Activated T-helper 1 cell treated with anti-CD3 and anti-CD28 coated beads, Interleukin-2, amount 50 U/mL, for 16 hours (primary cell): ENCODE data around the gene HK2.
"Not testable (repeated sequence)": the region's sequence is repeated elsewhere in the genome, so short reads cannot be mapped to it uniquely, and the experiment has no call there.

ENCODE experiments used
- DNase-seq, 2 donors: peaks; one replicate each; pipeline ENCODE4 v3.0.0-alpha.2; 2020; ENCODE audit warnings: low read depth in 1 of 2, low spot score in 1 of 2

HK2 gene

GRCh38 chr2:74893332-74893731 is 59.4 kb downstream of the HK2 start:
- no peak for DNase-seq

- no peak for DNase-seq
These were observed 60.5 kb downstream of the HK2 start for GRCh38 chr2:74894272-74894981.

DNA sequence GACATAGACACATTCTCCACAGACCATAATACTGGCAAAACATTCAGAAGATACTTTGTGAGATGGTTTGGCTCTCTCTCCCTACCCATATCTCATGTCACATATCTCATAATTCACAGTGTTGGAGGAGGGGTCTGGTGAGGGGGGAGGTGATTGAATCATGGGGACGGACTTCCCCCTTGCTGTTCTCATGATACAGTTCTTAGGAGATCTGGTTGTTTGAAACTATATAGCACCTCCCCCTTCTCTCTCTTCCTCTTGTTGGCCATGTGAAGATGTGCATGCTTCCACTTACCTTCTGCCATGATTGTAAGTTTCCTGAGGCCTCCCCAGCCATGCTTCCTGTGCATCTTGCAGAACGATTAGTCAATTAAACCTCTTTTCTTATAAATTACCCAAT is 61.1 kb downstream of the HK2 start:
- DNase-seq, result no peak

DNA sequence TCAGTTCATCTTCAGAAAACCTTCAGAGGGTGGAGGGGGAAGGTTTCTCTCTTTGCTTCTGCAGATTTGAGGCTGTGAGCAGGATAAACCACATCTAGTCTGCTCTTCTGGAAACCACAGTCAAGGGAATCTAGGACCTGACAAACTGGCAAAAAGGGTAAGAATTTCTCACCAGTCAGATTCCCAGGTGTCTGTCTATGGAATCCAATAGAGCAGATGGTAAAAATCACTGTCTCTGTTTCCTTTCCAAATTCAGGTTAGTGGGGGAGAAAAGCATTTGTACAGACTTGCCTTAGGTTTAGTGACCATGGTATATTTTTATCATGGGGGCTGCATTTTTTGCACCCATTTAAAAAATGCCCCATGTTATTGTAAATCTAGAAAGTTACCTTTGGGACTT is 62.3 kb downstream of the HK2 start:
- no peak for DNase-seq

- DNase-seq, result not testable (repeated sequence)
These were observed 66.3 kb downstream of the HK2 start for GRCh38 chr2:74900225-74900624.

- DNase-seq, result no peak
These were observed 68.4 kb downstream of the HK2 start for GRCh38 chr2:74902281-74902860.

DNA sequence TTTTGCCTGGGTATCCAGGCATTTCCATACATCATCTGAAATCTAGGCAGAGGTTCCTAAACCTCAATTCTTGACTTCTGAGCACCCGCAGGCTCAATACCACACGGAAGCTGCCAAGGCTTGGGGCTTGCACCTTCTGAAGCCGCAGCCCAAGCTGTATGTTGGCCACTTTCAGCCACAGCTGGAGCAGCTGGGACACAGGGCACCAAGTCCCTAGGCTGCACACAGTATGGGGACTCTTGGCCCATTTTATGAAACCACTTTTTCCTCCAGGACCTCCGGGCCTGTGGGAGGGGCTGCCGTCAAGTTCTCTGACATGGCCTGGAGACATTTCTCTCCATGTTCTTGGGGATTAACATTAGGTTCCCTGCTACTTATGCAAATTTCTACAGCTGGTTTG is 72.5 kb downstream of the HK2 start:
- no peak for DNase-seq

- not testable (repeated sequence) for DNase-seq
These were observed 73.6 kb downstream of the HK2 start for GRCh38 chr2:74907560-74907959.

DNA sequence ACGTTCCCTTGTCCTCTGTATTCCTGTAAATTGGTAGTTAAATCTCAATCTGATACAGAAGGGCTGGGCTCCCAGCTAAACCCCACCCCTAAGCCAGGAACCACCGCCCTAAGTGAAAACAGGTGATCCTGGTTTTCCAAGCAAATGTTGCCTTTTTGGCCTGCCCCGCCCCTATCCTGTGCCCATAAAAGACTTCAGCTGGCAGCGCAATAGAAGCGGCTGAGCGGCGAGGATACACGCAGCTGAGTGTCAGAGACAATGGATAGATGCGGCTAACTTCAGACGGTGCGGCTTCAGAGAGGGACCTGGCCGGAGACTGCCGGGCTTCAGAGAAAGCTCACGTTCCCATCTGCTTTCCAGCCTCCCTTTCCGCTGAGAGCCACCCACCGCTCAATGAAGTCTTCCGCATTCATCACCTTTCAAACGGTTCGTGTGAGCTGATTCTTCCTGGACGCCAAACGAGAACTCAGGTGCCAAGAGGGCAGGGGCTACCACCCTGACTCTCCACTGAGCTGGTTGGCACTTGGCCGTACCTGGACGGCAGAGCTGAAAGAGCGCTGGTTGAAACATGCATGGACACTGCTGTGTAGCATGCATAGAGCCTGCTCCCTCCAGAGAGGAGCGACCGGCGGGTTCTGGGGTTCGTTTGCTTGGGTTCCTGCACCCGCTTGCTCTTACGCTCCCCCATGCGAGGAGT is 75.0 kb downstream of the HK2 start:
- DNase-seq, result no peak

- no peak for DNase-seq
These were observed 76.3 kb downstream of the HK2 start for GRCh38 chr2:74910245-74910644.

DNA sequence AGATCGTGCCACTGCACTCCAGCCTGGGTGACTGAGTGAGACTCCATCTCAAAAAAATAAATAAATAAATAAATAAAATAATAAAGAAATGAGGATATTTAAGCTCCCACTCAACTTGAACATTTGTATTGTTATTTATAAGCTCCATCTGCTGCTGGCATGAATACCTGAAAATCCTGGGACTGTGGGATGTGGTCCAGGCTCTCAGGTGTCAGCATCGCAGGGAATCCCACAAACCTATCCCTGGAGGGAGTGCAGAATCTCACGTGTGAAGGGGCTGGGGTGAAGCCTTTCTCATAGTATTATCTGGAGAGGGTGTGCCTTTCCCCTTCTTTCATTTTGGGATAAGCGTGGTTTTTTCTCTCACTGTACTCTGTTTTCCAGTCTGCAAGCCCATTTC is 77.1 kb downstream of the HK2 start:
- no peak for DNase-seq

- DNase-seq, result no peak
These were observed 81.8 kb downstream of the HK2 start for GRCh38 chr2:74915743-74916142.

- no peak for DNase-seq
These were observed 82.5 kb downstream of the HK2 start for GRCh38 chr2:74916394-74916793.

GRCh38 chr2:74917702-74918619 is 84.0 kb downstream of the HK2 start:
- no peak for DNase-seq

DNA sequence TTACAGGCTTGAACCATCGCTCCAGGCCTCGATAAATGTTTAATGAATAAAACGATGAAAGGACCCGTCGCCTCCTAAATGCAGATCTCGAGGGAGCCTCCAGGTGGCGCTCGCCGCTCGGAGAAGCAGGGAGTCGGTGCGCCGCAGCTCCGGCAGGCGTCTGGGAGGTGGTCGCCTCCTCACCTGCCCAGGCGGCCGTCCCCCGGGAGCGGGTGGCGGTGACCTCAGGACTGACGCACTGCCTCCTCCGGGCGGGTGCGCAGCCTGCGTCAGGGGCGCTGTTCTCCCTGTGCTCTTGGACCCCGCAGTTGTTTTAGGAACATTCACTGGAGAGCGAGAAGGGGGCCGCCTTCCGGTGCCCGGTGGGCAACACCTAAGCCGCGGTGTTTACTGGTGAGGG is 85.9 kb downstream of the HK2 start:
- DNase-seq, result peak; percentile 42 to 58

DNA sequence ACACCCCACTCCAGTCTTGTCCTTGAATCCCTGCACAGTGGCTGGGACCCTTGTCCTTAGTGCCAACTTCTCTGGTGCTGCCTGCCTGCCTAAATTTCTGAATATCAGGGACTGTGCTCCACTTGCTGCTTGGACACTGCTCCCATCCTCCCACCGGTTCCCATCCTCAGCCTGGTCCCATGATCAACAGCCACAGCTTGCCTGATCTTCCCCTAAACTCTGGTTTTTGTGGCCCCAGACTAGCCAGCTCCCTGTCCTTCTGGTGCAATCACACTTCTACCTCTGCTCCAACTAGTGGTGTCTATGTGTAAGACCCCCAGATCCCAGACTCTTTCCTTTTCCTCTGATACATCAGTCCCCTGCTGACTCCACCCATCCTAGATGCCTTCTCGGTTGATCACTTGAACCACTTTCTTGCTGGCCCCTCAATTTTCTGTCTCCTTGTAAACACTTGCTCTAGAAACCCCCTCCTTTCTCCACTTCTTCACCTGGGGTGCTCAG is 87.4 kb downstream of the HK2 start:
- no peak for DNase-seq

GRCh38 chr2:74922592-74923227 is 88.8 kb downstream of the HK2 start:
- DNase-seq, result no peak

DNA sequence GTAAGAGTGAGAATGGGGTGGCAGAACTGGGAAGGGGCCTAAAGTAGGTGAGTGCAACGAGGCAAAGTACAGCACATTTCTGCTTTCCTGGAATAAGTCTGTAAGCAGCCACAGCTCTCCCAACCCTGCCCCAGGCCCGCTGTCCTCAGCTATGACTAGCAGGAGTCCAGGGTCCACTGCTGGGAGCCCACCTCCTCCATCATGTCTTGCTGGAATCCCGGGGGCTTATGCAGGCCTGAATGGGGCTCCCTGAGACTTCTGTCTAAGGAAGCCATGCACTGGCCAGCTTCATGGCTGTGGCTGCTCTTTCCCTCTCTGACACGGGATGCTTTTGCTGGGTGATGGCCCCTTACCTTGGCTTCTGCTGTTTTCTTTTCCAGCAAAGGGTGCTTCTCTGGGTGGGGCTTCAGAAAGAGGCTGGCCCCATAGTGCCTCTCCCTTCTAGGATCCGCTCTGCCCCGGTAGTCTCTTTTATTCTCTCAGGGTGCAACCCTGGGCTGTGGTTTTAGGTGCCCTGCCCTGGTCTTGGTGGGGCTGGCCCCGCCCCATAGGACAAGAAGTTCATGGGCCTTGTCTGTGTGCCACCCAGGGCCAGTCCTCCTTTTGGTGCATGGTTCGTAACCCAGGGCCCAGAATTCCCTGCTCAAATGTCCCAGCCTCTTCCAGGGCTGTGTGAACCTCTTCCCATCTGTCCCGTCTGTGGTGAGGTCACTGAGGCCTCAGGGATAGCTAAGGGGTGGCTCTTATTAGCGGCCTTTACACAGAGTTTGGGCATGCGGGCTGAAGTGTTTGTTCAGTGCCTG is 90.7 kb downstream of the HK2 start:
- DNase-seq, result no peak

DNA sequence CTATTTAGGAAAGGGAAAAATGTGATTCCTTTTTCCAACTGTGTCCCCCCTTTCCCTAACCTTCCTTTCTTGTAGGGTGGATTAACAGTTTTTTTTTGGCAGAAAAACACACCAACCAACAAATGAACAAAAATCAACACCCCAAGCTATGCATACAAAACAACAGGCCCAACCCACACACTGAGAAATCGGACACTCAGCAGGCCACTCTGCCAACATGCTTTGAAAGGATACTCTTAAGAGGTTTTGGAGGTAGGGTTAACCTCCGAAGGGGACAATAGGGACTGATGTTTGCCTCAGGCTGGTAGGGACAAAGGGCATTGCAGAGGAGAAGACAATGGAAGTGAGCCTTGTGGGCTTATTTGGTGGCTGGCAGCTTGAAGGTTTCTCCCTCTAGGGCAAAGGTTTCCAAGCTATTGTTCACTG is 91.4 kb downstream of the HK2 start:
- no peak for DNase-seq

DNA sequence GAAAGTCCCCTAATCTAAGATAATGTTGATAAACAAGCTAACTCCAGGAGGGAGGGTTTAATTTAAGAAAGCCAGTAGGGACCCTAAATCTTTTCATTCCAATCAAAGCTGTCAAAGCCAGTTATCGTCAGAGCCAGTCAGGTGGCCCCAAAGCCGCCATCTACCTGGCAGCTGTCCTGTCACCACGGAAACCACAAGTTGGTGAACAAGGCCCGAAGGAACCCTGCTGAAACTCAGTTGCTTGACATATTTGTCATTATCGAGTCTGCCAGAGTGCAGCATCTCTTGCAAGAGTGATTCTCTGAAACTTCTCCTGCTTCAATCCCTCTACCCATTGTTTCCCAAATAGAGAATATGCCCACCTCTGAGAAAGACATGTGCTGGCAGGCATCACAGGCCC is 93.7 kb downstream of the HK2 start:
- no peak for DNase-seq
